GM21526 (cell line): ENCODE data around the gene PCDHGA10.
"Not testable (repeated sequence)": the region's sequence is repeated elsewhere in the genome, so short reads cannot be mapped to it uniquely, and the experiment has no call there.

Experiments
- ATAC-seq: cut with Tn5 transposase; IDR thresholded peaks from one replicate; pipeline ENCODE4 v1.9.1; 2021; ENCODE audit warnings: moderate library complexity; ENCODE audit not compliant: unreplicated experiment, low FRiP score

Gene PCDHGA10

GRCh38 chr5:141420855-141421488 is 8.2 kb downstream of the PCDHGA10 start, which contains the start of gene PCDHGA11:
PCDHGA11 (plus strand) TSS chr5:141421051; CDS start chr5:141421228, 177 bp downstream.
- ATAC-seq = peak; percentile 69

DNA sequence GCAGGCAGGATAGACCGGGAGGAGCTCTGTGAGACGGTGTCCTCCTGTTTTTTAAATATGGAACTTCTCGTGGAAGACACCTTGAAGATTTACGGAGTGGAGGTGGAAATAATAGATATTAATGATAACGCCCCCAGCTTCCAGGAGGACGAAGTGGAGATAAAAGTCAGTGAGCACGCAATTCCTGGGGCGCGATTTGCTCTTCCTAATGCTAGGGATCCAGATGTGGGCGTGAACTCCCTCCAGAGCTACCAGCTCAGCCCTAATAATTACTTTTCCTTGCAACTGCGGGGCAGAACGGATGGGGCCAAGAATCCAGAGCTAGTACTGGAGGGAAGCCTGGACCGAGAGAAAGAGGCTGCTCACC is 8.7 kb downstream of the PCDHGA10 start:
- no peak for ATAC-seq

GRCh38 chr5:141422742-141423291 is 10.0 kb downstream of the PCDHGA10 start:
- no peak for ATAC-seq

GRCh38 chr5:141427783-141428426 is 15.1 kb downstream of the PCDHGA10 start:
- ATAC-seq = no peak

DNA sequence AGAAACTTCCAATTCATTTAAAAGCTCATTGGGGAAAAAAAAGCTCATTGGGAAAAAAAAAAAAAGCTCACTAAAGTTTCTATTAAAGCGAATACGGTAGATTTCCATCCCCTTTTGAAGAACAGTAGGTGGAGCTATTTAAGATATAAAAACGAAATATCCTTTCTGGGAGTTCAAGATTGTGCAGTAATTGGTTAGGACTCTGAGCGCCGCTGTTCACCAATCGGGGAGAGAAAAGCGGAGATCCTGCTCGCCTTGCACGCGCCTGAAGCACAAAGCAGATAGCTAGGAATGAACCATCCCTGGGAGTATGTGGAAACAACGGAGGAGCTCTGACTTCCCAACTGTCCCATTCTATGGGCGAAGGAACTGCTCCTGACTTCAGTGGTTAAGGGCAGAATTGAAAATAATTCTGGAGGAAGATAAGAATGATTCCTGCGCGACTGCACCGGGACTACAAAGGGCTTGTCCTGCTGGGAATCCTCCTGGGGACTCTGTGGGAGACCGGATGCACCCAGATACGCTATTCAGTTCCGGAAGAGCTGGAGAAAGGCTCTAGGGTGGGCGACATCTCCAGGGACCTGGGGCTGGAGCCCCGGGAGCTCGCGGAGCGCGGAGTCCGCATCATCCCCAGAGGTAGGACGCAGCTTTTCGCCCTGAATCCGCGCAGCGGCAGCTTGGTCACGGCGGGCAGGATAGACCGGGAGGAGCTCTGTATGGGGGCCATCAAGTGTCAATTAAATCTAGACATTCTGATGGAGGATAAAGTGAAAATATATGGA is 17.7 kb downstream of the PCDHGA10 start, which contains the start of gene PCDHGA12:
Gene PCDHGA12, plus strand, starts transcription at position 176 of the 782 bp plus-strand sequence. Its CDS starts 253 bp downstream, at position 429.
- ATAC-seq = peak; percentile 90

DNA sequence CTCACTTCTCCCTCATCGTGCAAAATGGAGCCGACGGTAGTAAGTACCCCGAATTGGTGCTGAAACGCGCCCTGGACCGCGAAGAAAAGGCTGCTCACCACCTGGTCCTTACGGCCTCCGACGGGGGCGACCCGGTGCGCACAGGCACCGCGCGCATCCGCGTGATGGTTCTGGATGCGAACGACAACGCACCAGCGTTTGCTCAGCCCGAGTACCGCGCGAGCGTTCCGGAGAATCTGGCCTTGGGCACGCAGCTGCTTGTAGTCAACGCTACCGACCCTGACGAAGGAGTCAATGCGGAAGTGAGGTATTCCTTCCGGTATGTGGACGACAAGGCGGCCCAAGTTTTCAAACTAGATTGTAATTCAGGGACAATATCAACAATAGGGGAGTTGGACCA is 18.5 kb downstream of the PCDHGA10 start:
- ATAC-seq = no peak

GRCh38 chr5:141432308-141432707 is 19.5 kb downstream of the PCDHGA10 start:
- ATAC-seq = not testable (repeated sequence)

DNA sequence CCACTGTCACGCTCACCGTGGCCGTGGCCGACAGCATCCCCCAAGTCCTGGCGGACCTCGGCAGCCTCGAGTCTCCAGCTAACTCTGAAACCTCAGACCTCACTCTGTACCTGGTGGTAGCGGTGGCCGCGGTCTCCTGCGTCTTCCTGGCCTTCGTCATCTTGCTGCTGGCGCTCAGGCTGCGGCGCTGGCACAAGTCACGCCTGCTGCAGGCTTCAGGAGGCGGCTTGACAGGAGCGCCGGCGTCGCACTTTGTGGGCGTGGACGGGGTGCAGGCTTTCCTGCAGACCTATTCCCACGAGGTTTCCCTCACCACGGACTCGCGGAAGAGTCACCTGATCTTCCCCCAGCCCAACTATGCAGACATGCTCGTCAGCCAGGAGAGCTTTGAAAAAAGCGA is 19.9 kb downstream of the PCDHGA10 start:
- not testable (repeated sequence) for ATAC-seq

DNA sequence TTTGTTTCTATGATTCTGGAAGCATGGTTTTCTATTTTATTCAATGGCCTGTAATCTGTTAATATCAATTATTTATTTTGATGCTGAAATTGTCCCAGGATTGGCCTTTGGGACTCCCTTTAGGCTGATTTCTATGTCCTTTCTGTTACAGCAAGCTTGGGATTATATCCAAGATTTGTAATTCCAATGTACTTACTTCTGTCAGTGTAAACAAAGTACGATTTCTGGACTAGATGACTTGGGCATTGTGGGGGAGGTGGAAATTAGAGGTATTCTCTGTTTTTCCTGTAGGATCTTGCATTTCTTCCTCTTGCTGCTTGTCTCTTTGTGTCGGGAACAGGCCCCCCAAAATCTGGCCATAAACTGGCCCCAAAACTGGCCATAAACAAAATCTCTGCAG is 21.2 kb downstream of the PCDHGA10 start:
- no peak for ATAC-seq

GRCh38 chr5:141437221-141437620 is 24.4 kb downstream of the PCDHGA10 start:
- ATAC-seq = no peak

DNA sequence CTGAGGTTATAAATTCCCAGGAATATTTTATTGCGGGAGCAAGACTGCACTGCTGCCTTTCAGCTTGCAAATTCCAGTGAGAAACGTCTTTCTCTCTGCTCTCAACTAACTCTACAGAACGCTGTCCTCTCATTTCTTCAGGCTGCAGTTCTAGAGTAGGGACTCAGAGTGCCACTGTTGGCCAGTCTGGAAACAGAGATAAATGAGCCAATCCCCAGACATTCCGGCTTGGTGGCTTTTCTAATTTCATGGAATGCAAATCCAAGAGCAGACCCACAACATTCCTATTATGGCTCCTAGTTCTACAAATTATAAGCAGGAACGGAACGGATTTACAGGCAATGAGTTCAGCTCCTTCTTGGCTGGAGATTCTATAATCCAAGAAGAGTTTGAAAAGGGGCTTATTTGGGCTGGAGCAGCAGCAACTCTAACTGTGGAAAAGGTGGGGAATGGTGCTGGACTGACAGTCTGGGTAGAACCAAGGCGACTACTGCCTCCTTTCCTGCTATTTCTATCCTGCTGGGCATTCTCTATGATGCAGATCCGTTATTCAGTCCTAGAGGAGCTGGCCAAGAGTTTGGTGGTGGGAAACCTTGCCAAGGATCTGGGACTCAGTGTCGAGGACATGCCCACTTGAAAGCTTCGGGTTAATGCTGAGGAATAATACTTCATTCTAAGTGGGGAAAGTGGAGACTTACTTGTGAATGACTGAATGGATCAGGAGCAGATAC is 26.8 kb downstream of the PCDHGA10 start:
- ATAC-seq = no peak

GRCh38 chr5:141440341-141440740 is 27.6 kb downstream of the PCDHGA10 start:
- ATAC-seq = no peak

DNA sequence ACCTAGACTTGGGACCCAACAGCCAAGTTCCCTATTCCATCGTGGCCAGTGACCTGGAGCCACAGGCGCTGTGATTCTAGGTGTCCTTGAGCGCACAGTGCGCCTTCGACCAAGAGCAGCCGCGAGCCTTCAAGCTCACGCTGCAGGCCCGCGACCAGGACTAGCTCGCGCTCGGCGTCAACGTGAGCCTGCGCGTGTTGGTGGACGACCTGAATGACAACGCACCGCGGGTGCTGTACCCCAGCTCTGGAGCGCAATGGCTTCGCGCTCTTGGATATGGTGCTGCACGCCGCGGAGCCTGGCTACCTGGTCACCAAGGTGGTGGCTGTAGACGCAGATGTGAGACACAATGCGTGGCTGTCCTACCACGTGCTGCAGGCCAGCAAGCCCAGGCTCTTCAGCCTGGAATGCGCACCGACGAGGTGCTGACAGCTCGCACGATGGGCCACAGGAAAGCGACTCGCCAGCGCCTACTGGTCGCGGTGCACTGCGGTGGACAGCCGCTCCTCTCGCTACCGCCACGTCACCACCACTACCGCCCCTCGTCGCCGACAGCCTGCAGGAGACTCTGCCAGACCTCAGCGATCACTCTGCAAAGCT is 28.9 kb downstream of the PCDHGA10 start:
- ATAC-seq = no peak

DNA sequence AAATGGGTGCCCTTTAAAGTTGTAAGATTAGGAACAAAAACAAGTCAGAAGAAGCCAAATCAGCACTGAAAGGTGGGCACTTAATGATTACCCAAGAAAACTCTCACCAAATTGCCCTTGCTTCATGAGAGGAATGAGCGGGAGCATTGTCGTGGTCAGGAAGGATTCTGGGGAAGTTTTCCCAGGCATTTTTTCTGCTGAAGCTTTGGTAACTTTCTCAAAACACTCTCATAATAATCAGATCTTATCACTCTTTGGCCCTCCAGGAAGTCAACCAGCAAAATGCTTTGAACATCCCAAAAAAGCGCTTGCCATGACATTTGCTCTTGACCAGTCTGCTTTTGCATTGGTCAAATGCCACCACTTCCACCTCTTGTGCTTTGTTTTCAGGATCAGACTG is 52.6 kb downstream of the PCDHGA10 start:
- ATAC-seq = no peak
